ENCODE measurements around the gene EFL1. TPM values are rescaled to one million over a fixed set of nuclear protein-coding genes. Genes with fewer than 3 reads are reported as not detected.
"Not testable (repeated sequence)": the region's sequence is repeated elsewhere in the genome, so short reads cannot be mapped to it uniquely, and the experiment has no call there.

Gene EFL1
- total and polyA plus RNA-seq, 2 of the 8 experiments (the other 6 are each of a cell fraction or from before 2014, with no cell fraction given) = 10.8 to 31.5 TPM

- TF ChIP-seq EZH2 (IDR thresholded peaks at IDR 0.05; ENCODE audit: low read depth, low read length, severe bottlenecking) (no peak), ASH2L (IDR thresholded peaks at IDR 0.05; ENCODE audit: low read length) (no peak), POLR2AphosphoS5 (IDR thresholded peaks at IDR 0.05; ENCODE audit: low read depth, low read length) (no peak), CTBP2 (IDR thresholded peaks at IDR 0.05; ENCODE audit: borderline replicate concordance, insufficient read depth, insufficient read length, low read length) (no peak), EGR1 (IDR thresholded peaks at IDR 0.05; ENCODE audit: borderline replicate concordance, low read depth, low read length) (no peak), RNF2 (IDR thresholded peaks at IDR 0.05; ENCODE audit: borderline replicate concordance, low read depth, low read length, missing control alignments, poor library complexity, severe bottlenecking) (no peak)
Measured at GRCh38 chr15:82272154-82272553, 9.6 kb upstream of the EFL1 start (continued).

- not testable (repeated sequence) for H2BK5ac ChIP-seq (ENCODE audit: low read depth, low read length); H3K9me3 ChIP-seq (ENCODE audit: insufficient read depth in 2 of 2, low read depth in 1 of 2, low read length in 1 of 2); H4K5ac ChIP-seq (ENCODE audit: insufficient read length, low read depth, low read length); DNase-seq (ENCODE audit: low read depth in 1 of 2, low spot score in 2 of 2); H3K18ac ChIP-seq (ENCODE audit: extremely low read depth, low read length); H3K4me2 ChIP-seq (ENCODE audit: insufficient read depth in 1 of 2, low read depth in 2 of 2, low read length in 2 of 2); H4K91ac ChIP-seq (replicated peaks; ENCODE audit: insufficient read length, low read length); H3K36me3 ChIP-seq (ENCODE audit: control insufficient read depth in 2 of 4, insufficient read depth in 4 of 4, low read length in 3 of 4); H4K20me1 ChIP-seq (replicated peaks in 1 of 2; ENCODE audit: control insufficient read depth in 1 of 2, insufficient read depth in 2 of 2, low read length in 2 of 2); H3K79me1 ChIP-seq (ENCODE audit: low read depth, low read length); H2BK15ac ChIP-seq (ENCODE audit: low read length); H4K8ac ChIP-seq (ENCODE audit: extremely low read depth, insufficient read depth, low read length); H2BK20ac ChIP-seq (ENCODE audit: low read length); H2BK120ac ChIP-seq (replicated peaks; ENCODE audit: low read depth, low read length); H2BK12ac ChIP-seq (ENCODE audit: low read depth, low read length); FAIRE-seq; H3K4ac ChIP-seq (replicated peaks; ENCODE audit: insufficient read length, low read depth, low read length); H2AK5ac ChIP-seq (ENCODE audit: low read depth, low read length); H3K4me3 ChIP-seq (ENCODE audit: extremely low read depth in 1 of 4, insufficient read depth in 2 of 4, low read depth in 3 of 4, low read length in 4 of 4); H3K79me2 ChIP-seq (ENCODE audit: control insufficient read depth in 1 of 2, insufficient read depth in 2 of 2, low read length in 2 of 2); H3K27ac ChIP-seq (ENCODE audit: low read depth, low read length); H2AFZ ChIP-seq (ENCODE audit: low read length); H3K23ac ChIP-seq (ENCODE audit: insufficient read length); H3K9ac ChIP-seq (replicated peaks in 1 of 4; ENCODE audit: extremely low read depth in 1 of 4, low read depth in 3 of 4, low read length in 3 of 4); H3K14ac ChIP-seq (ENCODE audit: insufficient read length); H3K56ac ChIP-seq (replicated peaks; ENCODE audit: insufficient read length, low read depth, low read length); H3K23me2 ChIP-seq (ENCODE audit: low read depth, low read length); H3K27me3 ChIP-seq (replicated peaks in 1 of 4; ENCODE audit: control insufficient read depth in 3 of 4, extremely low read depth in 1 of 4, insufficient read depth in 3 of 4, low read length in 3 of 4)
- 57% methylated on average over 2 of the region's 2 CpGs; no CpG with 5 or more reads in 1 of the 2 experiments for WGBS, 2 experiments (ENCODE audit: extremely low coverage in 1 of 2, insufficient coverage in 1 of 2, insufficient read length in 1 of 2, insufficient replicate concordance in 2 of 2, low coverage in 1 of 2, low lambda C conversion rate in 2 of 2, missing lambda C conversion rate in 1 of 2)
- H3K4me1 ChIP-seq (replicated peaks in 1 of 4; ENCODE audit: control insufficient read depth in 3 of 4, insufficient read depth in 4 of 4, low read length in 3 of 4) = peaks cover 0 to 14% (median 8%) of the 10 kb centered on the region in 4 experiments; a peak in 5 of 7 replicates
- POLR2A ChIA-PET (ENCODE audit: partially characterized antibody) = interaction anchor here (1.1 kb wide), 1 partner anchor 35 kb away, joined by 3 read pairs; no protein-coding TSS in a partner anchor
- CTCF ChIA-PET (ENCODE audit: partially characterized antibody) = interaction anchor here (0.7 to 2.9 kb wide), 2 partner anchors 9 to 12 kb away, joined by 4 to 12 read pairs; no protein-coding TSS in a partner anchor
Measured at GRCh38 chr15:82268454-82268853, 5.9 kb upstream of the EFL1 start.
